OCI-LY3 (cell line): Measurements from ENCODE around the gene RBM33.

Source experiments
- EZH2phosphoT487 ChIP-seq: fragments of 200-600 bp; shearing (Covaris generic); IDR thresholded peaks from 2 replicates; pipeline ENCODE4 v1.6.1; 2018; ENCODE audit warnings: antibody characterized with exemption, mixed run types, low read depth
- TF ChIP-seq, protein P1 (sequence below): fragments of 200-600, 300-600 bp; sonication (generic); IDR thresholded peaks from 2 replicates; pipeline ENCODE4 v1.5.1; 2014; ENCODE audit warnings: antibody characterized with exemption, low read length, low read depth

DNA sequence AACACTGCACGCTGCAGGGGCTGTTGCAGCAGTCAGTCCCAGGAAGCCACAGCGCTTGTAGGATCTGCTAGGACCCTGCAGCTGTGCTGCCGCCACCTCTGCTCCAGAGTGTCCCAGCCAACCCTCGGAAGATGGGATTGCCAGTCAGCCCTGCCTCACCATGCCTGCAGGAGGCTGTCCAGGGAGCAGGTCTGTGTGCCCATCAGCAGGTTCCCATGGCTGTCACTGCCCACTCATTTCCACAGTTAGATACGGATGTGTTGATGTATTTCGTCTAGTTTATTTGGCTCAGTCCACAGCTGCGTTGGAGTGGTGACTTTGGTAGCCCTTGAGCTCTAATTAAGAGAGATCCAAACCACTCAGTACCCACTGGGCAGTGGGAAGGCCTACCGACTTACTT is 132.1 kb downstream of the RBM33 start:
- TF ChIP-seq, protein P1, sequence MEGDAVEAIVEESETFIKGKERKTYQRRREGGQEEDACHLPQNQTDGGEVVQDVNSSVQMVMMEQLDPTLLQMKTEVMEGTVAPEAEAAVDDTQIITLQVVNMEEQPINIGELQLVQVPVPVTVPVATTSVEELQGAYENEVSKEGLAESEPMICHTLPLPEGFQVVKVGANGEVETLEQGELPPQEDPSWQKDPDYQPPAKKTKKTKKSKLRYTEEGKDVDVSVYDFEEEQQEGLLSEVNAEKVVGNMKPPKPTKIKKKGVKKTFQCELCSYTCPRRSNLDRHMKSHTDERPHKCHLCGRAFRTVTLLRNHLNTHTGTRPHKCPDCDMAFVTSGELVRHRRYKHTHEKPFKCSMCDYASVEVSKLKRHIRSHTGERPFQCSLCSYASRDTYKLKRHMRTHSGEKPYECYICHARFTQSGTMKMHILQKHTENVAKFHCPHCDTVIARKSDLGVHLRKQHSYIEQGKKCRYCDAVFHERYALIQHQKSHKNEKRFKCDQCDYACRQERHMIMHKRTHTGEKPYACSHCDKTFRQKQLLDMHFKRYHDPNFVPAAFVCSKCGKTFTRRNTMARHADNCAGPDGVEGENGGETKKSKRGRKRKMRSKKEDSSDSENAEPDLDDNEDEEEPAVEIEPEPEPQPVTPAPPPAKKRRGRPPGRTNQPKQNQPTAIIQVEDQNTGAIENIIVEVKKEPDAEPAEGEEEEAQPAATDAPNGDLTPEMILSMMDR, result no peak
- no peak for TF ChIP-seq EZH2phosphoT487
